Measurements from ENCODE around the gene CDC14A. TPM values are rescaled to one million over a fixed set of nuclear protein-coding genes. Genes with fewer than 3 reads are reported as not detected.

The CDC14A gene
- total RNA-seq, 1 donor from 2014 or later, result 6.3 TPM

DNA sequence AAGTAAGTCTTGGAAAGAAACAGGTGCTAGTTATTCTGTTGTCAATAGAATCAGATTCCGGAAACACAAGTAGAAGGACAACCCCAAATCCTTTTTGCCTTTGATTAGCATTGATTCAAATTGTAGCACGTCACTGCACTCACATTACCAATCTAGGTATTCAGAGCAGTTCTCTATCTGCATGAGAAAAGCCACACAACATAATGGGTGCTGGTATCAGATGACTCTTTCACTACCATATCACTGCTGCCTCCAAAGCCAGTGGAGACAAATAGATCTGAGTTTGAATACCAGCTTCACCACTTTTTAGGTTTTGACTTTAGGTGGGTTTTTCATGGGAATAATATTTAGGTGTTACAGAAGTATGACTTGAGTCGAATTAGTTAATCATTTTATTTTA is 47.4 kb upstream of the CDC14A start:
- H3K4me2 ChIP-seq (ENCODE audit: low read length), result no peak overlapping the region
- H3K4me3 ChIP-seq (ENCODE audit: insufficient read depth, low read depth, low read length), result no peak overlapping the region
- no peak overlapping the region for H3K9ac ChIP-seq (ENCODE audit: low read length)
- Mint-ChIP-seq H3K4me1 (ENCODE audit: low read depth, unreplicated experiment) (no peaks in the 10 kb centered on the region), H3K4me3 (ENCODE audit: unreplicated experiment) (no peak overlapping the region), H3K9me3 (ENCODE audit: unreplicated experiment) (peaks cover 1% of the 10 kb centered on the region), H3K27me3 (ENCODE audit: low read depth, unreplicated experiment) (no peaks in the 10 kb centered on the region), H3K36me3 (ENCODE audit: low read depth, unreplicated experiment) (no peaks in the 10 kb centered on the region), H3K27ac (ENCODE audit: unreplicated experiment) (no peak overlapping the region)
- no peak overlapping the region for H2AFZ ChIP-seq (ENCODE audit: low read depth, low read length)
- FAIRE-seq (no peak), DNase-seq (ENCODE audit: low read depth) (no peak)
- no peaks in the 10 kb centered on the region for H4K20me1 ChIP-seq (ENCODE audit: insufficient read depth, low read length)
- H3K27ac ChIP-seq (ENCODE audit: low read depth, low read length), result no peak overlapping the region
- H3K9me3 ChIP-seq (ENCODE audit: insufficient read depth, low read depth, low read length), result no peaks in the 10 kb centered on the region
- H3K79me2 ChIP-seq (ENCODE audit: insufficient read depth, low read length), result no peaks in the 10 kb centered on the region
- H3K27me3 ChIP-seq (ENCODE audit: insufficient read depth, low read length), result peaks cover 2% of the 10 kb centered on the region
- no peaks in the 10 kb centered on the region for H3K36me3 ChIP-seq (ENCODE audit: insufficient read depth, low read length)
- H3K4me1 ChIP-seq (ENCODE audit: insufficient read depth, low read length), result no peaks in the 10 kb centered on the region
- TF ChIP-seq EZH2 (IDR thresholded peaks at IDR 0.05; ENCODE audit: insufficient read depth, low read length), result no peak
- TF ChIP-seq, protein P1, sequence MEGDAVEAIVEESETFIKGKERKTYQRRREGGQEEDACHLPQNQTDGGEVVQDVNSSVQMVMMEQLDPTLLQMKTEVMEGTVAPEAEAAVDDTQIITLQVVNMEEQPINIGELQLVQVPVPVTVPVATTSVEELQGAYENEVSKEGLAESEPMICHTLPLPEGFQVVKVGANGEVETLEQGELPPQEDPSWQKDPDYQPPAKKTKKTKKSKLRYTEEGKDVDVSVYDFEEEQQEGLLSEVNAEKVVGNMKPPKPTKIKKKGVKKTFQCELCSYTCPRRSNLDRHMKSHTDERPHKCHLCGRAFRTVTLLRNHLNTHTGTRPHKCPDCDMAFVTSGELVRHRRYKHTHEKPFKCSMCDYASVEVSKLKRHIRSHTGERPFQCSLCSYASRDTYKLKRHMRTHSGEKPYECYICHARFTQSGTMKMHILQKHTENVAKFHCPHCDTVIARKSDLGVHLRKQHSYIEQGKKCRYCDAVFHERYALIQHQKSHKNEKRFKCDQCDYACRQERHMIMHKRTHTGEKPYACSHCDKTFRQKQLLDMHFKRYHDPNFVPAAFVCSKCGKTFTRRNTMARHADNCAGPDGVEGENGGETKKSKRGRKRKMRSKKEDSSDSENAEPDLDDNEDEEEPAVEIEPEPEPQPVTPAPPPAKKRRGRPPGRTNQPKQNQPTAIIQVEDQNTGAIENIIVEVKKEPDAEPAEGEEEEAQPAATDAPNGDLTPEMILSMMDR (IDR thresholded peaks at IDR 0.05; ENCODE audit: insufficient read depth, low read depth, low read length), result no peak

DNA sequence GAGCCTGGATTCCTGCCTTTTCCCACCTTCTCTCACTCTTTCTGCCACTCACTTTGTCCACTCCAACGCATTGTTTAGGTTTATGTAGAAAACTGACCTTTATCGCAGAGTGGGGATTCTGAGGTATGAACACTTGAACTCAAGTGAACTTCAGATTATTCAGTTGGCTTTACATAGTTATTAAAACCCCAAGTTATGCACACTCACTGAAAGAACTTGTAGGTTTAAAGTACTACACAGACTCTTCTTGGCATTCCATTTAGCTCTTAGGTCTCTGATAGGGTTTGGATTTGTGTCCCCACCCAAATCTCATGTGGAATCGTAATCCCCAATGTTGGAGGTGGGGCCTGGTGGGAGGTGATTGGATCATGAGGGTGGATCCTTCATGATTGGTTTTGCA is 46.4 kb upstream of the CDC14A start:
- Histone ChIP-seq H3K27ac (ENCODE audit: low read depth, low read length) (no peak overlapping the region), H3K4me1 (ENCODE audit: insufficient read depth, low read length) (no peaks in the 10 kb centered on the region), H4K20me1 (ENCODE audit: insufficient read depth, low read length) (no peaks in the 10 kb centered on the region), H3K9me3 (ENCODE audit: insufficient read depth, low read depth, low read length) (no peaks in the 10 kb centered on the region), H3K9ac (ENCODE audit: low read length) (no peak overlapping the region), H3K4me3 (ENCODE audit: insufficient read depth, low read depth, low read length) (no peak overlapping the region), H2AFZ (ENCODE audit: low read depth, low read length) (no peak overlapping the region), H3K79me2 (ENCODE audit: insufficient read depth, low read length) (no peaks in the 10 kb centered on the region), H3K27me3 (ENCODE audit: insufficient read depth, low read length) (no peaks in the 10 kb centered on the region), H3K36me3 (ENCODE audit: insufficient read depth, low read length) (no peaks in the 10 kb centered on the region), H3K4me2 (ENCODE audit: low read length) (no peak overlapping the region)
- Mint-ChIP-seq H3K9me3 (ENCODE audit: unreplicated experiment) (peaks cover 1% of the 10 kb centered on the region), H3K27me3 (ENCODE audit: low read depth, unreplicated experiment) (no peaks in the 10 kb centered on the region), H3K27ac (ENCODE audit: unreplicated experiment) (no peak overlapping the region), H3K4me3 (ENCODE audit: unreplicated experiment) (no peak overlapping the region), H3K36me3 (ENCODE audit: low read depth, unreplicated experiment) (no peaks in the 10 kb centered on the region), H3K4me1 (ENCODE audit: low read depth, unreplicated experiment) (no peaks in the 10 kb centered on the region)
- TF ChIP-seq EZH2 (IDR thresholded peaks at IDR 0.05; ENCODE audit: insufficient read depth, low read length), result no peak
- TF ChIP-seq, protein P1 (IDR thresholded peaks at IDR 0.05; ENCODE audit: insufficient read depth, low read depth, low read length), result no peak
- DNase-seq (ENCODE audit: low read depth) (no peak), FAIRE-seq (no peak)

DNA sequence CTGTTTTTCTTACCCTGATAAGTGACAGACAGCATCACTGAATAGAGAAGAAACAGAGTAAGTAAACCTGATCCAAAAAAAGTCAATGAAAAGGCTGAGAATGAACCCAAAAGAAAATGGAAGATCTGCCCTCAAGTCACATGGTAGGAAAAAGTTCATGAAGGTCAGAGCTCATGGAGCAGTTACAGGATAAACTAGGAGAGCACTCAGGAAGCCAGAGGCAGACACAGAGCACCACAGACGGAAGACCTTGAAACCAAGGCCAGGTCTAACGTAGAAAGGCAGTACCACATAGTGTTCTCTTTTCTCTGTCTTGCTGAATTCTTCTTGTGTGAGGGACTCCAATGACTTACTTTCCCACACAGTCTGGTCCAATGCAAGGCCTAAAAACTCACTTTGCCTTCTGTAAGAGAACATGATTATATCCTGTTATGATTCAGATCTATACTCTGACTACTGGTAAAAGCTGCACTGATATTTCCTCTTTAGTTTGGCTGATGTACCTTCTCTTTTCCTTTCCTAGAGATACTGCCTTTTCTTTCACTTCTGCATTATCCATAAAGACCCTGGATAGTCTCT is 45.5 kb upstream of the CDC14A start:
- Histone ChIP-seq H2AFZ (ENCODE audit: low read depth, low read length) (no peak overlapping the region), H3K4me1 (ENCODE audit: insufficient read depth, low read length) (no peaks in the 10 kb centered on the region), H3K79me2 (ENCODE audit: insufficient read depth, low read length) (no peaks in the 10 kb centered on the region), H3K27me3 (ENCODE audit: insufficient read depth, low read length) (no peaks in the 10 kb centered on the region), H3K9ac (ENCODE audit: low read length) (no peak overlapping the region), H3K4me2 (ENCODE audit: low read length) (no peak overlapping the region), H3K27ac (ENCODE audit: low read depth, low read length) (no peak overlapping the region), H3K36me3 (ENCODE audit: insufficient read depth, low read length) (no peaks in the 10 kb centered on the region), H3K9me3 (ENCODE audit: insufficient read depth, low read depth, low read length) (no peaks in the 10 kb centered on the region), H4K20me1 (ENCODE audit: insufficient read depth, low read length) (no peaks in the 10 kb centered on the region), H3K4me3 (ENCODE audit: insufficient read depth, low read depth, low read length) (no peak overlapping the region)
- Mint-ChIP-seq H3K4me1 (ENCODE audit: low read depth, unreplicated experiment) (no peaks in the 10 kb centered on the region), H3K4me3 (ENCODE audit: unreplicated experiment) (no peak overlapping the region), H3K27me3 (ENCODE audit: low read depth, unreplicated experiment) (no peaks in the 10 kb centered on the region), H3K9me3 (ENCODE audit: unreplicated experiment) (peaks cover 1% of the 10 kb centered on the region), H3K36me3 (ENCODE audit: low read depth, unreplicated experiment) (no peaks in the 10 kb centered on the region), H3K27ac (ENCODE audit: unreplicated experiment) (no peak overlapping the region)
- TF ChIP-seq, protein P1 (IDR thresholded peaks at IDR 0.05; ENCODE audit: insufficient read depth, low read depth, low read length), result no peak
- TF ChIP-seq EZH2 (IDR thresholded peaks at IDR 0.05; ENCODE audit: insufficient read depth, low read length), result no peak
- no peak for DNase-seq (ENCODE audit: low read depth)
- FAIRE-seq, result no peak

All from astrocyte (in vitro differentiated cells and primary cell).